Nephron progenitor cell (in vitro differentiated cells): ENCODE measurements around the gene NKD1.

Source experiments
- DNase-seq: peaks from one replicate; pipeline ENCODE4 v3.0.0; 2021
- H3K27ac Mint-ChIP-seq: 2 replicates; pipeline ENCODE4 v1.8.0; 2021; ENCODE audit warnings: mild to moderate bottlenecking, moderate library complexity, mixed read lengths
- H3K27me3 Mint-ChIP-seq: 2 replicates; pipeline ENCODE4 v1.8.0; 2021; ENCODE audit warnings: mild to moderate bottlenecking, low read depth, mixed read lengths; ENCODE audit not compliant: poor library complexity
- H3K36me3 Mint-ChIP-seq: 2 replicates; pipeline ENCODE4 v1.8.0; 2021; ENCODE audit warnings: low read depth, mixed read lengths
- H3K4me1 Mint-ChIP-seq: 2 replicates; pipeline ENCODE4 v1.8.0; 2021; ENCODE audit warnings: mixed read lengths
- H3K4me3 Mint-ChIP-seq: 2 replicates; pipeline ENCODE4 v1.8.0; 2021; ENCODE audit warnings: mild to moderate bottlenecking, moderate library complexity, mixed read lengths
- H3K9me3 Mint-ChIP-seq: 2 replicates; pipeline ENCODE4 v1.8.0; 2021; ENCODE audit warnings: mild to moderate bottlenecking, moderate library complexity, mixed read lengths
- TF ChIP-seq, protein P1 (sequence below): fragments of 200-600 bp; sonication (generic); IDR thresholded peaks from 2 replicates; pipeline ENCODE4 v1.5.0; 2021; ENCODE audit warnings: antibody characterized with exemption

NKD1 gene

DNA sequence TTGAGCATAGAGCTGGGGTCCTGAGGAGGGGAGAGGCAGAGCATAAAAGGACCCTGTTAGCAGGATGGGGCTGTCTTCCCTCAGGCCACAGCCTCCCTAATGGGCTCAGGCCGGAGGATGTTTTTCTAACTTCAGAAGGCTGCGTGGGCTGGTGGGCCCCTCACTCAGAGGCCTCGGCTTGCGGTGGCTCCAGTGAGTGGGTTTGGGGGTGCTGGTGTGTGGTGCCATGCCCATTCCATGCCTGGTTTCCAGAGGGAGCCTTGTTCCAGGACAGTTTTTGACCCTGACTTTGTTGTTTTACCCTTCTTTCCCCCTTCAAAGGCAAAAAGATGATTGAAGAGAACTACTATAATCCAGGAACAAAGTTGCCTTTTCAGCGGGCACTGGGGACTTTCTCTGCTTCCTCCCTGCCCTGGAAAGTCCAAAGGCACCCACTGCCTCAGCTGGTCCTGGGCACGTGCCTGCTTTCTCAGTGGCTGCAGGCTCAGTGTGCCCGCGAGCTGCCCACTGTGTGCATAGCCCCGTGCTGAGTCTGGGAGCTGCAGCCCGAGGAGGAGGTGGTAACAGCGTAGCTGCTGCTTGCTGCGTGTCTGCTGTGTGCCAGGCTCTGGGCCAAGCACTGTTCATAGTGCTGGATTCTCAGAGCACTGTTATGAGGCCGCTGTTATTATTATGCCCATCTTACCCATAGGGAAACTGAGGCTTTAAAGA, 11.8 kb downstream of the NKD1 start:
- Mint-ChIP-seq H3K36me3 (peaks cover 75% of the 10 kb centered on the region), H3K4me3 (no peak overlapping the region), H3K27ac (peak overlapping the region; percentile 91), H3K4me1 (peaks cover 45% of the 10 kb centered on the region), H3K27me3 (peaks cover 4% of the 10 kb centered on the region), H3K9me3 (peaks cover 17% of the 10 kb centered on the region)
- TF ChIP-seq, protein P1, sequence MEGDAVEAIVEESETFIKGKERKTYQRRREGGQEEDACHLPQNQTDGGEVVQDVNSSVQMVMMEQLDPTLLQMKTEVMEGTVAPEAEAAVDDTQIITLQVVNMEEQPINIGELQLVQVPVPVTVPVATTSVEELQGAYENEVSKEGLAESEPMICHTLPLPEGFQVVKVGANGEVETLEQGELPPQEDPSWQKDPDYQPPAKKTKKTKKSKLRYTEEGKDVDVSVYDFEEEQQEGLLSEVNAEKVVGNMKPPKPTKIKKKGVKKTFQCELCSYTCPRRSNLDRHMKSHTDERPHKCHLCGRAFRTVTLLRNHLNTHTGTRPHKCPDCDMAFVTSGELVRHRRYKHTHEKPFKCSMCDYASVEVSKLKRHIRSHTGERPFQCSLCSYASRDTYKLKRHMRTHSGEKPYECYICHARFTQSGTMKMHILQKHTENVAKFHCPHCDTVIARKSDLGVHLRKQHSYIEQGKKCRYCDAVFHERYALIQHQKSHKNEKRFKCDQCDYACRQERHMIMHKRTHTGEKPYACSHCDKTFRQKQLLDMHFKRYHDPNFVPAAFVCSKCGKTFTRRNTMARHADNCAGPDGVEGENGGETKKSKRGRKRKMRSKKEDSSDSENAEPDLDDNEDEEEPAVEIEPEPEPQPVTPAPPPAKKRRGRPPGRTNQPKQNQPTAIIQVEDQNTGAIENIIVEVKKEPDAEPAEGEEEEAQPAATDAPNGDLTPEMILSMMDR = no peak
- DNase-seq = no peak

DNA sequence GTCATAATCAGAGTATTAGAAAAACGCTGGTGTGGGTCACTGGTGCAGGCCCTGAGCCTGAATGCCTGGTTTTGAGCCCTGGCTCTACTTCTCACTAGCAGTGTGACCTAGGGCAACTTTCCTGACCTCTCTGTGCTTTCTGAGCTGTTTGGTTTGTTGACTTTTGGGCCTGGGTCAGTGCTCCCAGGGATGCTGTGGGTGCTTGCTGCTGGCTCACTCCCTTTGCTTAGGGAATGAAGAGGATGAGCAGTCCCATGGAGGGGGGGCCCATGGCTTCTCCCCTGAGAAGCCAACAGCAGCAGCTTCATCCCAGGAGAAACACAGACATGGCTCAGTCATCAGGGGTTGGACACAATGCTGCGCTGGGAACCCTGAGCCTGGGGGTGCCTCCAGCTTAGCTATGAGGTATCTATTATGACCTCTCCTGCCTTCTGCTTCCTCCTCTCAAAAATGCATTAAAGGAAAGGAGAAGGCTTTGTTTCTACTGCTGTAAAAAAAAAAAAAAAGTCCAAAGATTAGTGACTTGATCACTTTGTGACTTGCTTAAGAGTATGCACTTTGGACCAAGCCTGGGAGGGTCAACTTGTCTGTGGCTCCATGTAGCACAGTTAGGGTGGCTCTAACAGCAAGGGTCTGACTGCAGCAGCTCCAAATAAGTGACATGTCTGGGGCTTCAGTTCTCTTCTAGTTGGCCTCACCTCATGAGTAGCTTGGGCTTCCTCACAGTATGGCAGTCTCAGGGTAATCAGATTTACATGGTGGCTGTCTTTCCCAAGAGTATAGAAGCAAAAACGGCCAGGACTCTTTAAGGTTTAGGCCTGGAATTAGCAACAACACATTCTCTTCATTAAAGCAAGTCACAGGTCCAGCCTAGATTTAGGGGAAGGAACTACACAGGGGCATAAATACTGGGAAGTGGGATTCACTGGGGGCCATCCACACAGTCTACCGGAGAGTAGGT, 13.0 kb downstream of the NKD1 start:
- DNase-seq = no peak
- H3K9me3 Mint-ChIP-seq = peaks cover 17% of the 10 kb centered on the region

DNA sequence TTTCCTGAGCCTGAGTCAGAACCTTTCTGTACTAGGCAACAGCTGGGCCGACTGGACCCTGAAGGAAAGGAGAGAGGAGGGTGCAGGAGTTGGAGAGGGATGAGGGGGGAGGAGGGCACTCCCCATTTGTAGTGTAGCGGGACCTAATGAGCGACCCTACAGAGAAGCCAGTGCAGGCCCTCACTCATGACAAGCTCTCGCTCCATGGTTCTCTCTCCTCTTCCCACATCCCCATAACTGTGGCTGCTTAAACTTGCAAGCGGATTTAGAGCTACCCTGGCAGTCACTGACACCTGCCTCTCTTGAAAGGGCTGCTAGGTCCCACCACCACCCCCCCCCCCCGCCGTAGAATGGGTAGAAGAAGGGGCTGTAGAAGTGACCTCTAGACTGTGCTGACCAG, 14.5 kb downstream of the NKD1 start:
- Mint-ChIP-seq H3K9me3 (peaks cover 9% of the 10 kb centered on the region), H3K4me1 (peaks cover 40% of the 10 kb centered on the region), H3K27ac (peak overlapping the region; percentile 44), H3K27me3 (peaks cover 4% of the 10 kb centered on the region), H3K4me3 (no peak overlapping the region), H3K36me3 (peaks cover 60% of the 10 kb centered on the region)
- TF ChIP-seq, protein P1 = no peak
- no peak for DNase-seq

More for the DNA sequence above, 13.0 kb downstream of the NKD1 start:
- Mint-ChIP-seq H3K27me3 (peaks cover 4% of the 10 kb centered on the region), H3K27ac (peak overlapping the region; percentile 95), H3K4me1 (peaks cover 38% of the 10 kb centered on the region), H3K4me3 (no peak overlapping the region), H3K36me3 (peaks cover 71% of the 10 kb centered on the region)
- TF ChIP-seq, protein P1 = no peak

DNA sequence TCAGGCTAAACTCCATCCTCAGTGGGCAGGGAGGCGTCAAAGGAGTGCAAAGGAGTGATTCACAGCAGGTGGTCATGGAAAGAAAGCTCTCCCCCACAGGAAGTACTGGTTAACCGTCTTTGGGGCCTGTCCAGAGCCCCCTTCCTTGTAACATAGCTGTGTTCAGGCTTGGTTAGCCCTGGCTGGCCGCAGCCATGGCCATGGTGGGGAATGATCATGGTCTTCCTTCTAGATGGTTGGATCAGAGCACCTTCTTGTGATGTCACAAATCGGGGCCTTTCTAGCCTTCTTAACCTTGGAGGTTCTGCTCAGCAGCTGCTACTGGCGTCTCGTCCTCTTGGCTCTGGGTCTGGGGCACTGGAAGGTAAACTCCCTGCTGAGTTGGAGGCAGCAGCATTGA, 15.8 kb downstream of the NKD1 start:
- Mint-ChIP-seq H3K4me3 (no peak overlapping the region), H3K9me3 (peaks cover 8% of the 10 kb centered on the region), H3K4me1 (peaks cover 46% of the 10 kb centered on the region), H3K36me3 (peaks cover 48% of the 10 kb centered on the region), H3K27ac (no peak overlapping the region), H3K27me3 (no peaks in the 10 kb centered on the region)
- TF ChIP-seq, protein P1 = no peak
- no peak for DNase-seq

DNA sequence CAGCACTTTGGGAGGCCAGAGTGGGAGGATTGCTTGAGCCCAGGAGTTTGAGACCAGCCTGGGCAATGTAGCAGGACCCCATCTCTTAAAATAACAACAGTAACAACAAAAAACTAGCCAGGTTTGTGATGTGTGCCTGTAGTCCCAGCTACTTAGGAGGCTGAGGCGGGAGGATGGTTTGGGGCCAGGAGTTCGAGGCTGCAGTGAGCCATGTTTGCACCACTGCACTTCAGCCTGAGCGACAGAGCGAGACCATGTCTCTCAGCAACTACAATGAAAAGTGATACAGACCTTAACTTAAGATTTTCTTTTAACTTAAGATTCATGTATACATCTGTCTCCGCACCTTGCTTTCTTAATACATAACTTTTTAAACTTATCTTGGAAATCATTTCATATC, 17.2 kb downstream of the NKD1 start:
- TF ChIP-seq, protein P1 = no peak
- peaks cover 43% of the 10 kb centered on the region for H3K4me1 Mint-ChIP-seq
- peaks cover 3% of the 10 kb centered on the region for H3K9me3 Mint-ChIP-seq
- no peaks in the 10 kb centered on the region for H3K27me3 Mint-ChIP-seq
- peaks cover 40% of the 10 kb centered on the region for H3K36me3 Mint-ChIP-seq
- H3K27ac Mint-ChIP-seq = peak overlapping the region; percentile 29
- H3K4me3 Mint-ChIP-seq = no peak overlapping the region
- DNase-seq = no peak
